ENCODE results near the gene HSF5. TPM values are rescaled to one million over a fixed set of nuclear protein-coding genes. Genes with fewer than 3 reads are reported as not detected.
A peak's percentile ranks its signal among the peaks of the same experiment; 100 is the strongest.

HSF5 gene
- total and polyA plus RNA-seq, 2 of the 13 experiments (the other 11 are each of a cell fraction or from before 2014, with no cell fraction given): not detected

DNA sequence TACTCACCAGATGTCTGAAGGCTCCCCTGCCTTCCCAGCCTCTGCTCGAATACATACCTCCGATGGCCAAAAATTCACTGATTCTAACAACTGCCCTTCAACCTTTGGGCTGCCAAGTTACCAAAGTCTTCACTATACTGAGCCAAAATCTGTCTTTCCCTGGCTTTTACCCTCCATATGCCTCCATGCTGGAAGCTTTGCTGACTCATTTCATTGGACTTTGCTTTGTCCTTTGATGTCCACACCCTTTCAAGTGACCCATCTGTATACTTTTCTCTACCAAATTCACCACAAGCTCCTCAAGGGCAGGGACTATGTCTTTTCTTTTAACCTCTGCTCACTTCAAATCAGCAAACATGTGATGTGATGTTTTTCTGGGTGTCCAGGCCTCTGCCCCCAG lies 47.2 kb upstream of the HSF5 start (continued):
- TF ChIP-seq ZFX (CRISPR knock-in tag; IDR thresholded peaks at IDR 0.05; ENCODE audit: low read depth): 0 out of 2 replicates have a peak, but pooled peaks have one; percentile 28
- TF ChIP-seq TGIF2 (CRISPR knock-in tag; IDR thresholded peaks at IDR 0.05): no peak
- TF ChIP-seq REPIN1 (CRISPR knock-in tag; IDR thresholded peaks at IDR 0.05; ENCODE audit: borderline replicate concordance, low read depth): no peak
- TF ChIP-seq HIVEP1 (CRISPR knock-in tag; IDR thresholded peaks at IDR 0.05): no peak
- TF ChIP-seq SMAD3 (CRISPR knock-in tag; IDR thresholded peaks at IDR 0.05): 0 out of 2 replicates have a peak, but pooled peaks have one; percentile 19
- no peak for TF ChIP-seq RFX1 (IDR thresholded peaks at IDR 0.05)
- no peak for TF ChIP-seq ZNF672 (CRISPR knock-in tag; IDR thresholded peaks at IDR 0.05)
- no peak for TF ChIP-seq ZNF616 (CRISPR knock-in tag; IDR thresholded peaks at IDR 0.05; ENCODE audit: low read depth)
- peak; percentile 81 for TF ChIP-seq NR2F6 (IDR thresholded peaks at IDR 0.05)
- TF ChIP-seq NR2F6 (CRISPR knock-in tag; IDR thresholded peaks at IDR 0.05): peak; percentile 71
- no peak for TF ChIP-seq IRX3 (CRISPR knock-in tag; IDR thresholded peaks at IDR 0.05; ENCODE audit: borderline replicate concordance, low read depth)
- no peak for TF ChIP-seq MLLT10 (CRISPR knock-in tag; IDR thresholded peaks at IDR 0.05)
- TF ChIP-seq, protein P1, sequence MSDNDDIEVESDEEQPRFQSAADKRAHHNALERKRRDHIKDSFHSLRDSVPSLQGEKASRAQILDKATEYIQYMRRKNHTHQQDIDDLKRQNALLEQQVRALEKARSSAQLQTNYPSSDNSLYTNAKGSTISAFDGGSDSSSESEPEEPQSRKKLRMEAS (IDR thresholded peaks at IDR 0.05): 0 out of 2 replicates have a peak, but pooled peaks have one; percentile 49
- TF ChIP-seq MYC (CRISPR knock-in tag; IDR thresholded peaks at IDR 0.05; ENCODE audit: borderline replicate concordance): no peak
- TF ChIP-seq HNRNPK (IDR thresholded peaks at IDR 0.05; ENCODE audit: low read depth, low read length, poor library complexity, severe bottlenecking): no peak
- 0 out of 2 replicates have a peak, but pooled peaks have one; percentile 24 for TF ChIP-seq GTF3A (CRISPR knock-in tag; conservative IDR thresholded peaks at IDR 0.05)
- TF ChIP-seq SAP130 (CRISPR knock-in tag; IDR thresholded peaks at IDR 0.05; ENCODE audit: low read depth): peak; percentile 37; the same call in 1 of the 2 replicates
- TF ChIP-seq ZFP37 (CRISPR knock-in tag; IDR thresholded peaks at IDR 0.05; ENCODE audit: borderline replicate concordance): no peak
- no peak for TF ChIP-seq SMARCE1 (IDR thresholded peaks at IDR 0.05; ENCODE audit: borderline replicate concordance)
- TF ChIP-seq ZNF12 (CRISPR knock-in tag; IDR thresholded peaks at IDR 0.05): 0 out of 2 replicates have a peak, but pooled peaks have one; percentile 19
- no peak for TF ChIP-seq ZNF83 (CRISPR knock-in tag; IDR thresholded peaks at IDR 0.05; ENCODE audit: borderline replicate concordance)
- TF ChIP-seq ZNF484 (CRISPR knock-in tag; IDR thresholded peaks at IDR 0.05; ENCODE audit: borderline replicate concordance, low read depth): no peak
- TF ChIP-seq ADNP (CRISPR knock-in tag; IDR thresholded peaks at IDR 0.05): no peak
- TF ChIP-seq JUND (CRISPR knock-in tag; IDR thresholded peaks at IDR 0.05): peak; percentile 81
- peak; percentile 67 for TF ChIP-seq DPF2 (CRISPR knock-in tag; IDR thresholded peaks at IDR 0.05; ENCODE audit: borderline replicate concordance, low read depth)
- 0 out of 2 replicates have a peak, but pooled peaks have one; percentile 50 for TF ChIP-seq NFE2 (CRISPR knock-in tag; IDR thresholded peaks at IDR 0.05)
- TF ChIP-seq, protein P2, sequence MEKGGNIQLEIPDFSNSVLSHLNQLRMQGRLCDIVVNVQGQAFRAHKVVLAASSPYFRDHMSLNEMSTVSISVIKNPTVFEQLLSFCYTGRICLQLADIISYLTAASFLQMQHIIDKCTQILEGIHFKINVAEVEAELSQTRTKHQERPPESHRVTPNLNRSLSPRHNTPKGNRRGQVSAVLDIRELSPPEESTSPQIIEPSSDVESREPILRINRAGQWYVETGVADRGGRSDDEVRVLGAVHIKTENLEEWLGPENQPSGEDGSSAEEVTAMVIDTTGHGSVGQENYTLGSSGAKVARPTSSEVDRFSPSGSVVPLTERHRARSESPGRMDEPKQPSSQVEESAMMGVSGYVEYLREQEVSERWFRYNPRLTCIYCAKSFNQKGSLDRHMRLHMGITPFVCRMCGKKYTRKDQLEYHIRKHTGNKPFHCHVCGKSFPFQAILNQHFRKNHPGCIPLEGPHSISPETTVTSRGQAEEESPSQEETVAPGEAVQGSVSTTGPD (CRISPR knock-in tag; IDR thresholded peaks at IDR 0.05): peak; percentile 99
- TF ChIP-seq NFE2L2 (IDR thresholded peaks at IDR 0.05; ENCODE audit: low read length): peak; percentile 90
- peak; percentile 55 to 81; a peak in 3 of 4 replicates for TF ChIP-seq NR2F1 (CRISPR knock-in tag; IDR thresholded peaks at IDR 0.05)
- TF ChIP-seq ARID2 (CRISPR knock-in tag; IDR thresholded peaks at IDR 0.05; ENCODE audit: borderline replicate concordance): no peak
- TF ChIP-seq PCBP2 (optimal IDR thresholded peaks at IDR 0.05; ENCODE audit: low read depth, low read length, poor library complexity, severe bottlenecking): no peak
- no peak for TF ChIP-seq SP1 (IDR thresholded peaks at IDR 0.05)
- TF ChIP-seq SP1 (CRISPR knock-in tag; IDR thresholded peaks at IDR 0.05): no peak
- TF ChIP-seq, protein P3, sequence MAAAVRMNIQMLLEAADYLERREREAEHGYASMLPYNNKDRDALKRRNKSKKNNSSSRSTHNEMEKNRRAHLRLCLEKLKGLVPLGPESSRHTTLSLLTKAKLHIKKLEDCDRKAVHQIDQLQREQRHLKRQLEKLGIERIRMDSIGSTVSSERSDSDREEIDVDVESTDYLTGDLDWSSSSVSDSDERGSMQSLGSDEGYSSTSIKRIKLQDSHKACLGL (CRISPR knock-in tag; IDR thresholded peaks at IDR 0.05): no peak

All from HepG2 (cell line).